ENCODE measurements around the gene RAPGEF2.

DNA sequence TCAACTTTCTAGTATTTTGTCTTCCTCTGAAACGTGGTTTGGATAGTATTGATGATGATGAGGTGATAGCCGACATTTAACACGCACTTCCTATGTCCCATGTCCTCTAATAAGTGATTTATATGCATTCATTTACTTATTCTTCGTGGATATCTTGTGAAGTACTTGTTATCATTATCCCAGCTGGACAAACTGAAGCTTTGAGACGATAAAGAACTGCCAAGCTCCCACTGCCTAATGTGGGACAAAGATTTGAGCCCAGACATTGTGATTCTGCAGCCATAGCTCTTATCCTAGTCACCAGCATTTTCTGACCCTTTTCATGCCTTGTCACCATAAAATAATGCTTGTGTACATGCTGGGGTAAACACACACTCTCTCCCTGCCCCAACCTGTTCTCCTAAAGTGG lies 92.5 kb downstream of the RAPGEF2 start:
- TF ChIP-seq CTCF (conservative IDR thresholded peaks at IDR 0.05) (no peak), ZFX (IDR thresholded peaks at IDR 0.05) (no peak)
